Heart right ventricle (tissue), 16 donors: Measurements from ENCODE around the gene ISCU. TPM values are rescaled to one million over a fixed set of nuclear protein-coding genes. Genes with fewer than 3 reads are reported as not detected.
"Not testable (repeated sequence)": the region's sequence is repeated elsewhere in the genome, so short reads cannot be mapped to it uniquely, and the experiment has no call there.

Source experiments
- ATAC-seq, 8 donors: fragments of 200-7000 bp; cut with Tn5 transposase; one replicate each; pipeline ENCODE4 v1.9.1; 2020; ENCODE audit warnings: mild to moderate bottlenecking in 8 of 8, moderate library complexity in 8 of 8, moderate number of reproducible peaks in 1 of 8
- DNase-seq, 2 donors: peaks; one replicate each; pipeline ENCODE4 v3.0.0-alpha.2; 2020
- H3K27ac ChIP-seq, 10 donors: fragments of 200-600 bp; sonication (generic) in 2 of 10; one replicate each; pipeline versions ENCODE4 v1.5.0 to v1.8.0; 2020 to 2022; ENCODE audit warnings: mild to moderate bottlenecking in 3 of 10
- H3K27me3 ChIP-seq, 7 donors: fragments of 200-600 bp; one replicate each; pipeline ENCODE4 v1.8.0; 2021 to 2022; ENCODE audit warnings: mild to moderate bottlenecking in 2 of 7
- H3K36me3 ChIP-seq, 9 donors: fragments of 200-600 bp; sonication (generic) in 1 of 9; one replicate each; pipeline versions ENCODE4 v1.5.0 to v1.8.0; 2020 to 2022; ENCODE audit warnings: mild to moderate bottlenecking in 2 of 9
- H3K4me1 ChIP-seq, 9 donors: fragments of 200-600 bp; sonication (generic) in 1 of 9; one replicate each; pipeline versions ENCODE4 v1.5.0 to v1.8.0; 2020 to 2022; ENCODE audit warnings: mild to moderate bottlenecking in 4 of 9
- H3K4me3 ChIP-seq, 10 donors: fragments of 200-600 bp; sonication (generic) in 2 of 10; one replicate each; pipeline versions ENCODE4 v1.5.0 to v1.8.0; 2020 to 2022; ENCODE audit warnings: mild to moderate bottlenecking in 7 of 10, moderate library complexity in 2 of 10
- H3K9me3 ChIP-seq, 11 donors: fragments of 200-600 bp in 10 of 11; sonication (generic) in 2 of 11; one replicate each; pipeline versions ENCODE4 v1.5.0 to v1.8.0; 2013 to 2022; ENCODE audit warnings: mild to moderate bottlenecking in 2 of 11, control low read depth in 1 of 11, moderate library complexity in 1 of 11
- CTCF ChIP-seq, 9 donors: fragments of 200-600 bp; sonication (generic) in 2 of 9; IDR thresholded peaks; one replicate each; pipeline versions ENCODE4 v1.5.0 to v1.8.0; 2021 to 2022; ENCODE audit warnings: antibody characterized with exemption in 9 of 9, mild to moderate bottlenecking in 5 of 9, moderate library complexity in 1 of 9
- WGBS, 2 donors: extraction: QIAGEN DNeasy Blood & Tissue Kit; methylation state at CpG; one replicate each; pipeline ENCODE4 v1.1.7; 2013; ENCODE audit warnings: inconsistent platforms in 1 of 2; 5-methylcytosine and 5-hydroxymethylcytosine counted together
- intact Hi-C, 10 donors: fragments of 100-400 bp; cut with DNase I; formaldehyde crosslinking; loops; one replicate each; pipeline versions ENCODE4 v1.11.1 to v1.14.2; 2022
- polyA plus RNA-seq, 2 donors: library from polyadenylated mRNA; stranded (reverse); fragments of 200-250 nt; gene quantifications; one replicate each; pipeline ENCODE4 v1.2.3, GENCODE V29; 2013
- total RNA-seq, 10 donors: library from RNA; stranded (reverse); fragmentation: NEBNext Ultra II Directional in 3 of 10; extraction: Animal tissue kit (Norgen Biotek cat#: 25700) in 3 of 10; gene quantifications; one replicate each; pipeline versions ENCODE4 v1.2.1 to v1.2.4, GENCODE V29; 2021 to 2023
- donor health status: Arrhythmogenic right ventricular cardiomyopathy.
- donor health status: ischemic (EF 13 %, LVEDD 7.1; RV severe dilation, severe dysfunction).
- donor health status: healthy with polysubstance abuse.
- donor health status: DM: no; HTN: yes; CAD: no.
- donor health status: DM: no; HTN: no; CAD: no.
- donor health status: ischemic (EF 25% LVEDD 6.9; RV normal size, moderate dysfunction).
- donor health status: ischemic (EF 25% LVEDD 5.7; RV mildly dilated, moderate dysfunction).
- donor health status: healthy.
- donor health status: DM: yes; HTN: yes; CAD: no.
- donor health status: Ischemic cardiomyopathy.
- donor health status: ischemic (EF 35%, LVEDD 5.7; RV mildly dilated, moderate dysfunction).
- donor health status: nonischemic (EF 11% LVEDD 7.7; RV severe dilation, severe dysfunction).
- donor health status: DM: yes; HTN: yes; CAD: no.
- donor health status: PGD.
- donor health status: ischemic (EF 29% LVEDD 5.4; RV normal size, mild dysfunction).
- donor health status: nonischemic (EF 23%, LVEDD 6.1; RV moderate dilation, normal function).

The ISCU gene
- total and polyA plus RNA-seq, 12 donors: 164 to 630 (median 516) TPM

GRCh38 chr12:108572166-108572790 is 9.9 kb downstream of the ISCU start:
- no peak for TF ChIP-seq CTCF (IDR thresholded peaks at IDR 0.05)
- 78 to 80% methylated on average over 8 of the region's 8 CpGs for WGBS, 2 donors
- Histone ChIP-seq H3K27me3 (no peaks in the 10 kb centered on the region), H3K9me3 (no peaks in the 10 kb centered on the region), H3K4me3 (no peak overlapping the region), H3K36me3 (peaks cover 0 to 33% (median 27%) of the 10 kb centered on the region in 9 donors), H3K4me1 (peaks cover 0 to 29% (median 8%) of the 10 kb centered on the region in 9 donors), H3K27ac (no peak overlapping the region)
- no peak for DNase-seq
- ATAC-seq: no peak
- intact Hi-C loops: loop anchor here in 3 of 10 donors (5.0 to 10.0 kb wide), 5 partner anchors 35 to 520 kb away; partner anchors contain the start of gene ALKBH2 (in 1 of the 3)

GRCh38 chr12:108573317-108573716 is 10.9 kb downstream of the ISCU start:
- 78 to 88% methylated on average over 2 of the region's 2 CpGs for WGBS, 2 donors
- Histone ChIP-seq H3K9me3 (no peaks in the 10 kb centered on the region), H3K27me3 (no peaks in the 10 kb centered on the region), H3K4me1 (peaks cover 0 to 24% (median 8%) of the 10 kb centered on the region in 9 donors), H3K27ac (no peak overlapping the region), H3K4me3 (no peak overlapping the region), H3K36me3 (peaks cover 0 to 22% (median 17%) of the 10 kb centered on the region in 9 donors)
- intact Hi-C loops: loop anchor here in 3 of 10 donors (5.0 to 10.0 kb wide), 5 partner anchors 34 to 519 kb away; partner anchors contain the start of gene ALKBH2 (in 1 of the 3)
- ATAC-seq (no peak), DNase-seq (no peak)
- no peak for TF ChIP-seq CTCF (IDR thresholded peaks at IDR 0.05)

GRCh38 chr12:108574276-108574675 is 11.9 kb downstream of the ISCU start:
- not testable (repeated sequence) for H3K27me3 ChIP-seq, H3K9me3 ChIP-seq, DNase-seq, H3K4me3 ChIP-seq, ATAC-seq, H3K27ac ChIP-seq
- intact Hi-C loops: loop anchor here in 3 of 10 donors (5.0 to 10.0 kb wide), 5 partner anchors 33 to 518 kb away; partner anchors contain the start of gene ALKBH2 (in 1 of the 3)
- WGBS, 2 donors: 90 to 98% methylated on average over 1 of the region's 1 CpG
- Histone ChIP-seq H3K36me3 (peaks cover 0 to 13% (median 7%) of the 10 kb centered on the region in 9 donors), H3K4me1 (peaks cover 0 to 24% (median 6%) of the 10 kb centered on the region in 9 donors)

- peaks cover 0 to 28% (median 6%) of the 10 kb centered on the region in 9 donors for H3K4me1 ChIP-seq
- no peaks in the 10 kb centered on the region for H3K9me3 ChIP-seq
- H3K4me3 ChIP-seq: no peak overlapping the region
- ATAC-seq (no peak), DNase-seq (no peak)
- H3K27me3 ChIP-seq: no peaks in the 10 kb centered on the region
- TF ChIP-seq CTCF (IDR thresholded peaks at IDR 0.05): no peak
- H3K36me3 ChIP-seq: peaks cover 0 to 2% (median 0%) of the 10 kb centered on the region in 9 donors
- 91 to 95% methylated on average over 9 of the region's 9 CpGs for WGBS, 2 donors
- no peak overlapping the region for H3K27ac ChIP-seq
- intact Hi-C loops: loop anchor here in 2 of 10 donors (10.0 kb wide), 2 partner anchors 229 to 239 kb away; no protein-coding TSS in a partner anchor
These were observed 13.0 kb downstream of the ISCU start for GRCh38 chr12:108575199-108575912.
